GM21390 (cell line): Measurements from ENCODE around the gene NAA10.

Source experiments
- ATAC-seq: cut with Tn5 transposase; IDR thresholded peaks from one replicate; pipeline ENCODE4 v1.9.1; 2021; ENCODE audit not compliant: unreplicated experiment

Gene NAA10

DNA sequence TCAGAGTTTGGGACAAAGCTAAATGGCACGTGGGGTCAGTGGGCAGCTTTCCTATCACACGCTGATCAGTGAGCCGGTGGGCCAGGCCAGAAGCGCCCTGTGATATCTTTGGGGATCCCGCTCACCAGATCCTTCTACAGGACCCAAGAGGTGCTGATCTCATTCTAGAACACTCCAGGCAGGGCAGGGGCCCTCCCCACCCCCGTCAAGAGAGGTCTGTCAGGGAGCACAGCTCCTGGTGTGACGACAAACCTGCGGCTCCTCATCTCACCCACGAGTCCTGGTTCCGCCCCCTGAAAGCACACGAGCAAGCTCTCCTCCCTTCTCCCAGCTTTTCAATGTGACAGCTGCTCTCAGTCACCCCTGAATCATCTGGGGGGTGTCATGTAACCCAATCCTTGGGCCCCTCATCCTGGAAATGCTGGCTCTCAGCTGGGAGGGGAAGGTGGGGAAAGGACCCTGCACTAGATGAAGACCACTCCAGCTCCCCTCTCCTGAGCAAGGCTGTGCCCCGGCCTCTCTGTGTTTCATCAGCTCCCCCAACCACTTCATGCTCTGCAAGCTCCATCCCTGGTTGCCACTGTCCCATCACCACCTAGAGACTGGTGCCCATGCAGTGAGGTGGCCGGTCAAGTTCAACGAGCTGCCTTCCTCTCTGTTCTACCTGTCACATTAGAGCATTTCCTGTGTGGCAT, 32.2 kb upstream of the NAA10 start:
- no peak for ATAC-seq

DNA sequence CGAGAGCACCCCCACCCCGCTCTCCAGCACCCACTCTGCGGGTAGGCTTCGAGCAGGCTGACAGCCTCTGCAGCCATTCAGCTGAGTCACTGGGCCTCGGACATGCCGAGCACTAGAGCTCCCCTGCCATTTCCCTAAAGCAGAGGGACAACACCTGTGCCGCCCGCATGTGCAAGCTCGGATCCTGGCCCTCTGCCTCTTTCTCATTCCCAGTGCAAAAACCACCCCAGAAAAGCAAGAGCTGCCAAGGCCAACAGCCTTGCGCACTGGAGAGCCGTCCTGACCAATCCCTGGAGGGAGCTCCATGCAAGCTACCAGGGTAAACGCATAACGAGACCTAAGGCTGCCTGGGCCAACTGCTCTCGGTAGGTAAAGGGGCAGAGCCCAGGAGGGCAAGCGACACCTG, 31.4 kb upstream of the NAA10 start:
- no peak for ATAC-seq

DNA sequence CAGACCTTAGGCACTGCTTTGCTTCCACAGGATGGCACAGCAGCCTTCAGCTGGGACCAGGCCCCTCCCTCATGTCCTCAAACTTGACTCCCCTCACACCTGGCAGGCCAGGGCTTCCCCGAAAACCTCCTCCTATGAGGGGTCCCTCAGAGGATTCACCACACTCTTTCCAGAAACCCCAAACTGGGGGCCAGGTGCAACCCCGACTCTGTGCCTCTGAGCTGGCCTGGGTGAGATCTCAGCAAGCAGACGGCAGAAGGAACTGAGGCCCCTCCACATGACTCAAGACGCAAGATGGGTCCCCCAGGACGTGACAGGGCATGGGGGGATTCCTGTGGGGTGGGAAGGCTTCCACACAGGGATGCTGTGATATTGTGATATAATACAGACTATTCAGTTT, 30.6 kb upstream of the NAA10 start:
- ATAC-seq: no peak

DNA sequence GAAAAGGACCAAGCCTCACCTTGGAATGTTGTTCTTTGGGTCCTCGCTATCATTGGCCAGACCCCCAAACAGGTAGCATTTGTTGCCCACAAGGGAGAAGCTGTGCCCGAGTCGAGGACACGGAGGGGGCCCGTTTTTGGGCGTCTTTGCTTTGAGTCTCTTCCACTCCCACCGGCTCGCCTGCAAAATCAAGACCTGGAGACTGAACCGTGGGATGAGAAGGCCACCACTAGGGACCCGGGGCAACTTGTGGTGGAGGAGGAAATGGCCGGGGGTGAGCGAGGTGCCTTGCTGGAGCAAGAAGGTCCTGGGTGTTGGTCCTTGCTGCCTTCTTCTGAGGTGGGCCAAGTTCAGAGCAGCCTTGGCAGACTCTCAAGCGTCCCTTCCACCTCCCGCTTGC, 29.3 kb upstream of the NAA10 start:
- no peak for ATAC-seq

DNA sequence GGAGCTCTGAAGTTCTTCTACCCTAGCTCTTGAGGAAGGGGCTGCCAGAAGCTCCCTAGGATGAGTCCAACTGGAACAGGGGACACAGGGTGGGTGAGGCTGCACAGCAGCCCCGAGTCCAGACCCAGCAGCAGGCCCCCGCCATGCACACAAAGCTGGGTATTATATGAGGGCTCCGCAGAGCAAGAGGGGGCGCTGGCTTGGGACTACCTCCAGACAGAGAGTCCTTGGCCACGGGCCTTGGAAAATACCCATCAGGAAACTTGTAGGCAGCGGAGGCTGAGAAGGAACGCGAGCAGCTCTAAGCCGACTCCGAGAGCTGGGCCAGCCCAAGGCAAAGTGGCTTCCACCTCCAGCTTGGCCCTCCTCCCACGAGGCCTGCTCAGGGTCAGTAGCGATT, 28.7 kb upstream of the NAA10 start:
- no peak for ATAC-seq

DNA sequence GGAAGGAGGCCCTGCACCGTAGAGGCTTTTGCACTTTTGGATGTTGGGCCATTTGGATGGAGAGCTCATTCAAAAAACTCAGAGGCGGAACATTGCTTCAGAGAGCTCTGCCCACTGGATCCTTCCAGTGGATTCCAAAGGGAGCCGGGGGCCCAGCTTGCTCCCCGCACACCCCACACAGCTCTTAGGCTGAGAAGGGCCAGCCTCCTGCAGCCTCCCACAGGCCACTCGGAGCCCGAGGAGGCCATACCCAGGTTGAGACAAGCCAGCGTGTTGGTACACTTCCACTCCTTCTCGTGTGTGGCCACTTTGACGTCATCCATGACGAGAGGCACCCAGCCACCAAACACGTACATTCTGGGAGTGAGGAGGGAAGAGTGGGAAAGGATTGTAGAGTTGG, 26.5 kb upstream of the NAA10 start:
- ATAC-seq: no peak

DNA sequence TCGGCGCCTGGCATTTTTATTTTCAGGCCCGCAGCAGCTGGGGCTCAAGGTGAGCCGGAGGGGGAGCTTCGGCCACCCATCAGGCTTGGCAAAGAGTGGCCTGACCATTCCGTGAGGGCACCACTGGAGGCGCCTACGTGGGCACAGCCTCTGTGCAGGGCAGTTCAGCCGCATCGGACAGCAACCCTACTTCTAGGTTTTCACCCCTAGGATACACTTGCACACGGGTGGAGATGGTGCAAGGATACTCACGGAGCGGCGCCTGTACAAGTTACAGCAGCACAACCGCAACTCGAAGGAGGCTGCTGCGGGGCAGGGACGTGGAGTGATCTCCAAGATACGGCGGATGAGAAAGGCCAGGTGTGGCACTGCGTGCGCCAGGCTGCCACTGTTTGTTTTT, 25.9 kb upstream of the NAA10 start:
- ATAC-seq: no peak

DNA sequence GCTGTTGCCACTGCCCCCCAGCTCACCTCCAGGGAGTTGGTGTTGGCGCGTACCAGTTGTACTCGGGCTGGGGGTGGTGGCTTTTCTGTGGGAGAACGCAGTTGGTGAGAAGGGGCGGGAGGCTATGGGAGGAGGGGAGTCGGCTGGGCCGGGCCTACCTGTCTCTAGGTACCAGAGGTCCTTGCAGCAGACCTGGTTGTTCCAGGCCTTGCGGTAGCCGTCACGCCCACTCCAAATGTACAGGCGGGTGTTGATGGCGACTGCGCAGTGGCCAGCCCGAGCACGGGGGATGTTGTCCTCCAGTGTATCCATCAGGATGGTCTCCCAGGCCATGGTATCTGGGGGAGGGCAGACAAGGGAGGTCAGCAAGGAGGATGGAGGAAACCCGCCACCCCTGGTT, 25.2 kb upstream of the NAA10 start:
- ATAC-seq: no peak

DNA sequence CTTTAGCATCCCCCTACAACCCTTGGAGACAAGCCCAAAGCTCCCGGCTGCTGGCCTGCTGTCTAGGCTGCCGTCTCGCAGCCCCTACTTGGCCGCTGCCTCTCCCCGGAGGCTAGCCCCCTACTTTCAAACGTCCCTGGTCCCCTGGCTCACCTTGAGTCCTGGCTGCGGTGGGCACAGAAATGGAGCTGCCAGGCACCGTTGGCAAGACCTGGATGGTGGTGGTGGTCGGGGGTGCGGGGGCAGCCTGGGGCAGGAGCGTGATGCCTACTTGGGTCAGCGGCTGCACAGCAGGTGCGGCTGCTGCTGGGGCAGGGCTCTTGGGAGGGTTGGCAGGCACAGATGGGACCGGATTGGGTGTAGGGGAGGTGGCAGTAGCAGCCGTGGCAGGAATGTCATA, 24.8 kb upstream of the NAA10 start:
- no peak for ATAC-seq

DNA sequence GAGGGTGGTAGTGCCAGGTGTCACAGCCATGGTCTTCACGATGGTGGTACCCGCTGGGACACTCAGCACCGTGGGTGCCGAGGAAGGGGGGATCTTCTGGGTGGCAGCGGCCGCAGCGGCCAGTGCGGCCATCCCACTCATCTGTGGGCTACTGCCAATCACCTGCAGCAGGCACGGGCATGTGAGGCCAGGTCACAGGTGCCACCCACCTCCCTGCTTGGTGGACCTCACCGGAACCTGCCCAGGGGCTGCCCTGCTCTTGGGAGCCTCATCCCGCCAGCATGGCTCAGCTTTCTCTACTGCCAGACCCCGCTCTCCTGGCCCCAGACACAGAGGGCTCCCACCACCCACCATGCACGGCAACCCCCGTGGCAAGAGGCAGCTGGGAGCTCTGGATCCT, 23.8 kb upstream of the NAA10 start:
- no peak for ATAC-seq

DNA sequence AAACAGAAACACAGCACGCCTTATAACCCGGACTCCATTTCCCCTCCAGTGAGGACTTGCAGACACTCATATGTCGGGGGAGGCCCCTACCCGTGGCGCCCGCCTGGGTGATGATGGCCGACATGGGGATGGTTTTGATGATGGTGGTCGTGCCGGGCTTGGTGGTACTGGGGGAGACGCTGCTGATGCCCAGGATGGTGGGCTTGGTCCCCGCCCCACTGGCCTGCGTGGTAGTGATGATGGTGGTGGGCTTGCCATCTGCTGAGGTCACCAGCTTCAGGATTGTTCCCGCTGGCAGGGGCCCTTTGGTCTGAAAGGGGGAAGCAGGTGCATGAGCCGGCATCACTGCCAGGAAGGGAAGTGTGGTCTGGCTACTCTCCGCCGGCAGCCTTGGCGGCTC, 22.4 kb upstream of the NAA10 start:
- ATAC-seq: no peak

DNA sequence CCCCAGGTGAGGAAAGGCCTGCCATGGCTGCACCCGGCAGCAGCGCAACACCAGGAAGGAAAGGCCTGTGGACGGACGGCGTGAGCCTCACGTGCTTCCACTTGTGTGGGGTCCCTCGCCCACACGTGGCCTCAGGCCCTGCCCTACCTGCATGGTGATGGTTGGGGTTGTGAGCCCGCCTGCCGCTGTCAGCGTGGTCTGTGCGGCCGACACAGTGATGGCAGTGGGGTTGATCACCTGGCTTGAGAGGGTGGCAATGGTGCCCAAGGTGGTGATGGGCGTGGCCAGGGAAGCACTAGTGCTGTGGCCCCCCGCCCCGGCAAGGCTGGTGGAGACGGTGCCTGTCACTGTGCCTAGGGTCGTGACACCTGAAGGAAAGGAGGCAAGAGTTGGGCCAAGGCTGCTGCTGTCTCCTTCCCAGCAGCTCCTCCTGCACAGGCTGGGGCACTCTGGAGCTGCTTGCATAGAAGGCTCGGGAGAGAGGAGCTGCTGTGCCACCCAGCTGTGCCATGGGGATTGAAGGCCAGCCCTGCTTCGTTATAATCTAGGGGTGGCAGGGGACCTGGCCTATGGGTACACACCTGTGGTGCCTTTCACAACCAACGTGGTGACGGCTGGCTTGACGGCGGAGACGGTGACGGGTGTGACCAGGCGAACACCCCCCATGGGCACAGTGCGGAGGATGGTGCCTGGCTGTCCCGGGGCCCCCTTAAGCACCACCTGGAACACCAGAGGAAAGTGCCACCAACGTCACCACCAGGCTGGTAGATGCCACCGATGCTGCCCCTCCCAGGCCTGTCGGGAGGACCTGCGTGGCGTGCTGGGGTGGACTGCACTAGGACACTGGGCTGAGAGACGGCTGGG, 21.4 kb upstream of the NAA10 start:
- no peak for ATAC-seq

DNA sequence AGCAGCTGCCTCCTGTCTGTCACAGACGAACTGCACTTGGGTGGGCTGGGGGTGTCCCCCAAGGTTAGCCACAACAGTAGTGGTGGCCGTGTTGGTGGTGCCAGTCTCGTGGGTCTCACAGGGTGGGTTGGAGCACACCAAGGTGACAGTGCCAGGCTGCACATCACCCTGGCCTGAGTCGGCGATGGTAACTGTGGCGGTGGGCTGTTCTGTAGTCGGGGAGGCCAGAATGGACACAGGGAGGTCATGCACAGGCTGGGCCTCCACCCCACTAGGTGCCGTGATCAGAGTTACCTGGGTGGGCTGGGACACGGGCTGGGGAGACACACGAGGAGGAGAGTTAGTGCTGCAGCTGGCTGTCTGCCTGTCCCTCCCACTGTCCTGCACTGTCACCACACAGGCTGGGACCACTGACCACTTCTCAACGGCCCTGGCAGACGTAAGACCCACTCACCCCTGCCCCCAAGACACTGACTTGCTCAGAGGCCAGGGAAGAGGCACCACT, 20.4 kb upstream of the NAA10 start:
- ATAC-seq: no peak

DNA sequence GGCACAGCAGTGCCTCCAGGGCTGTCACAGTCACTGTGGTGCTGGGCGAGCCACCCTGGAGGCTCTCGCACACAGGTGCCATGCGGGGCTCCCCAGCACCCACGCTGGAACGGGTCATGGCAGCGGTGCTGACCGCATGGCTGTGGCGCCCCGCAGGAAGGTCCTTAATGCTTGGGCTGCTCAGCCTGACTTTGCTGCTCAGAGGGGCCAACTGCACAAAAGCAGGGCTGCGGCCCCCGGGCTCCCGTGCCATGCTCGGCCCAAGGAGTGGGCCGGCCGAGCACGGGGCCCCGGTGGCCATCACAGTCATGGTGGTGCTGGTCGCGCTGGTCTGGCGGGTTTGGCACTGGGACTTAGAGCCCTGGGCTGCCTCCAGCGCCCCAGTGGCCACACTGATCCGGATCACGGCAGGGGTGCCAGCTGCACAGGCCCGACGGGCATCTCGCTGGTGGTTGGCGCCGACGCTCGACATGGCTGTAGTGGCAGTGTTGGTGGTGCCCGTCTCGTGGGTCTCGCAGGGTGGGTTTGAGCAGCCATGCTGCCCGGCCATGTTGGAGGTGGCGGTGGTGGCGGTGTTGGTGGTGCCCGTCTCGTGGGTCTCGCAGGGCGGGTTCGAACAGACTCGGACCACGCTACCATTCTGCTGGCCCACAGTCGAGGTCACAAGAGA, 19.9 kb upstream of the NAA10 start:
- ATAC-seq: no peak

DNA sequence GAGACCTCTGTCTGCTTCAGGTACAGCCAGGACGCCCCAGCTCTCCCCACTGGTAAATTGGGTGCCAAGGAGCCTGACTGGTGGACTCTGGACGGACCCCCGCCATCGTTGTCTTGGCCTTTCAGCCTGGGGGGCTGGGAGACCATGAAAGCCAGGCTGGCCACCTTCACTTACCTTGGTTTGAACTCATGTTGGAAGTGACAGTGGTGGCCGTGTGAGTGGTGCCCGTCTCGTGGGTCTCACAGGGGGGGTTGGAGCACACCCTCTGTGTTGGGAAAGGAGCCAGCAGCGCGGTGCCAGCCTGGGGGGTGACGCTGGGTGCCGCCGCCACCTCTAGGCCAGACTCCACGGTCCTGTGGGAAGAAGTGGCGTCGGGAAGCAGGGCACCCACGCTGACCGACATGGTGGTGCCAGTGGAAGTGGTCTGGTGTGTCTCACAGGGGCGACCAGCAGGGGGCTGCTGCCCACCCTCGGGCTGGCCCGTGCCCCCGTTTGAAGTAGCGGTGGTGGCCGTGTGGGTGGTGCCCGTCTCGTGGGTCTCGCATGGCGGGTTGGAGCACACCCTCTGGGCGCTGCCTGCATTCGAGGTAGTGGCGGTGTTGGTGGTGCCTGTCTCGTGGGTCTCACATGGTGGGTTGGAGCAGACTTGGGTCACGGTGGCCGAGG, 19.2 kb upstream of the NAA10 start:
- ATAC-seq: no peak

DNA sequence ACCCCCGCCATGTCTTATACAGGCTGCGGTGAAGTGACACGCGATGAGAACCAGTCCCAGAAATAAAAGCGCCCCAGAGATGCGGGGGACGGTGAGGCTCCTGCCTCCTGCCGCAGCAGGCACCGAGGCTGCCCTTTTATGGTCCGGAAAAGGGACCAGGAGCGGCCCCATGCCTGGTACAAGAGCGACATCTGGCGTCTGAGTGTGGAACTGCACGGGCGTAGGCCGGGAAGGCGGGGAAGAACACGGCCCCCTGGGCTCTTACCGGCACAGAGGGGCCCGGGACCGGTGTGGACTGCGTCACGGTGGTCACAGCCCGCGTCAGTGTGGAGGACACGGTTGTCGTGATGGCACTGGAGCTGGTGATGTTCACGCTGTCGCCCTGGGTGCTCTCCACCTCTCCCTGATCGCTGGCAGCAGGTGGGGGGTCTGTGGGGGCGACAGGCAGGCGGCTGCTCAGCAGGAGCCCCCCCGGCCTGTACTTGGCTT, 18.5 kb upstream of the NAA10 start:
- ATAC-seq: no peak

DNA sequence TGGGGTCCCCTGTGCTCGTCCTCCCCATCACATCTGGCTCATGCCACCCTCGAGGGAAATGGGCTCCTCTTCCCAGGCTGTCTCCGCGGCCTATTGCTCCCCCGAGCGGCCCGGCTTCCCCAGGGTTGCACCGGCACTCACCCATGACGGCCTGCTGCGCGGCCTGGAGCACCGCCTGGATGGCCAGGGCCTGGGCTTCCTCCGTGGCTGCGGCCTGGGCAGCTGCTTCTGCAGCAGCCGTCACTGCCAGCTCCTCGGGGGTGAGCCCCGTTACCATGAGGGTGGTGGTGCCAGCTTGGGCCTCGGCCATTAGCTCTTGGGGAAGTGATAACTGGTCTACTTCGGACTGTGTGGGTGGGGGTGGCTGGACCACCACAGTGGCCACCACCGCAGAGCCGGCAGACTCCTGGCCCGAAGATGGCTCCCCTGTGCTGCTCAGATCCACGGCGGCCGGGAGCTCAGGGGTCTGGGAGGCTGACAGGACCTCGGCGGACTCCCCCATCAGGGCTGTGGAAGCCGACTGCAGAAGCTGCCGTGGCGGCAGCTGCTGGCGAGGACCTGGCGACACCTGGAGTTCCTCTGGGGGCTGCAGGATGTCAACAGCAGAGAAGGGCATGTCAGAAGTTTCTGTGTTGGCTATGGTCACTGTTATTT, 17.7 kb upstream of the NAA10 start:
- ATAC-seq: no peak

DNA sequence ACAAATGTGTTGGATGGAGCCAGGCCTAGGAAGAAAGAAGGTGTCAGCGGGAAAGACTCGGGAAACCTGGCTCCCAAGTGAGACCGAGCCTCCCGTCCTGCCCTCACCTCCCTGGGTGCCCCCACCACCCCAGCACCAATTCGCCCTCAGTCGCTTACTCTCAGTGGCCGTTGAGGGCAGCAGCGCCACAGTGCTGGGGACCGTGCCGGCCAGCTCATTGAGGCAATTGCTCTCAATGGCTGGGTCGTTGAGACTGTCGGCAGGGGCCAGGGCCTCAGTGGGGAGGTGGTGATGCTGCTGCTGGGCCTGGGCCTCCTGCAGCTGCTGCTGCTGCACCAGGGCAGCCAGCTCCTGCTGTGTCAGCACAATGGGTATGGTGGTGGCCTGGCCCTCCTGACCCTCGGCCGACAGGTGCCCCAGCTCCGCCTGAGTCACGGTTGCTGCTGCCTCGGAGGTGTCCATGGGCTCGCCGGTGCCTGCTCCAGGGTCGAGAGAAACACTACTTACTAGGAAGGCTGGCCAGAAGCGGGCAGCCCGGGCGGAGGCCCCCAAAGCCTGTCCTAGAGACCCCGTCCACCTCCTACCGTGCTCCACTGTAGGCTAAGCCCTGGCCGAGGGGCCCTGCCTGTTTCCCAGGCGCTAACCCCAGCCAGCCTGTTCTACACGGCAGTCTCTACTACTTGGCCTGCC, 17.0 kb upstream of the NAA10 start:
- ATAC-seq: no peak

DNA sequence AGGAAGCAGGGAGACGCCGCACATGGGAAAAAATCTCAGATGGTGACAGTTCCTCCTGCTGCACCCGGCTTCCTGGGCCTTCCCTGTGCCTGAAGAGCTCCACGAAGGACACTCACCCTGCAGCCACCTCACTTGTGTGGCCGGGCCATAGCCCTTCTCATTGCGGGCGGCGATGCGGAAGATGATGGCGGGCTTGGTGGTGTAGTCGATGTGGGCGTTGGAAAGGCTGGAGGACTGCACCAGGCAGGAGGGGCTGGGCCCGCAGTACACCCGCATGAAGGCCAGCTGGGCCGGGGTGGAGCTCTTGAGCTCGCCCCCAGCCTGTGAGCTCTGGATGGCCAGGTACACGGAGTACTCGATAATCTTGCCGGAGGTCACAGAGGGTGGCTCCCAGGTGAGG, 15.3 kb upstream of the NAA10 start:
- ATAC-seq: no peak
